BE2C (cell line): Measurements from ENCODE around the gene UCHL3.

Experiments used
- DNase-seq: peaks from one replicate; pipeline ENCODE4 v3.0.0-alpha.2; 2020
- H3K27me3 ChIP-seq: fragments of 250-450 bp; sonication (Bioruptor Pico); 2 replicates; pipeline ENCODE4 v1.5.1; 2020; ENCODE audit warnings: mild to moderate bottlenecking
- H3K36me3 ChIP-seq: fragments of 250-450 bp; sonication (Bioruptor Pico); 2 replicates; pipeline ENCODE4 v1.5.1; 2020; ENCODE audit warnings: mild to moderate bottlenecking
- H3K4me1 ChIP-seq: fragments of 250-450 bp; sonication (Bioruptor Pico); 2 replicates; pipeline ENCODE4 v1.5.1; 2020
- H3K4me3 ChIP-seq: 2 replicates; pipeline ENCODE4 v1.5.1; 2011; ENCODE audit warnings: low read depth, low read length
- H3K9me3 ChIP-seq: fragments of 250-450 bp; sonication (Bioruptor Pico); 2 replicates; pipeline ENCODE4 v1.5.1; 2020
- CTCF ChIP-seq: IDR thresholded peaks from 2 replicates; pipeline ENCODE4 v1.5.1; 2012; ENCODE audit warnings: mild to moderate bottlenecking, low read depth, low read length

Gene UCHL3

GRCh38 chr13:75647126-75647784 lies 97.7 kb downstream of the UCHL3 start:
- Histone ChIP-seq H3K4me1 (no peaks in the 10 kb centered on the region), H3K36me3 (no peaks in the 10 kb centered on the region), H3K9me3 (no peaks in the 10 kb centered on the region), H3K4me3 (no peak overlapping the region), H3K27me3 (no peaks in the 10 kb centered on the region)
- no peak for TF ChIP-seq CTCF
- no peak for DNase-seq

- no peak for TF ChIP-seq CTCF
- no peak overlapping the region for H3K4me3 ChIP-seq
- no peaks in the 10 kb centered on the region for H3K36me3 ChIP-seq
- H3K9me3 ChIP-seq, result no peaks in the 10 kb centered on the region
- no peaks in the 10 kb centered on the region for H3K4me1 ChIP-seq
- H3K27me3 ChIP-seq, result no peaks in the 10 kb centered on the region
- DNase-seq, result no peak
These were observed 98.9 kb downstream of the UCHL3 start for GRCh38 chr13:75648446-75648845.

- Histone ChIP-seq H3K27me3 (no peaks in the 10 kb centered on the region), H3K9me3 (no peaks in the 10 kb centered on the region), H3K36me3 (no peaks in the 10 kb centered on the region), H3K4me3 (no peak overlapping the region), H3K4me1 (no peaks in the 10 kb centered on the region)
- DNase-seq, result no peak
- no peak for TF ChIP-seq CTCF
These were observed 101.4 kb downstream of the UCHL3 start for GRCh38 chr13:75651013-75651412.

- H3K27me3 ChIP-seq, result no peaks in the 10 kb centered on the region
- DNase-seq, result no peak
- H3K9me3 ChIP-seq, result no peaks in the 10 kb centered on the region
- no peaks in the 10 kb centered on the region for H3K4me1 ChIP-seq
- no peak overlapping the region for H3K4me3 ChIP-seq
- H3K36me3 ChIP-seq, result no peaks in the 10 kb centered on the region
- no peak for TF ChIP-seq CTCF
These were observed 103.1 kb downstream of the UCHL3 start for GRCh38 chr13:75652726-75653125.
